Kasumi-1 (cell line): Measurements from ENCODE around the gene ARMC9.
"Not testable (repeated sequence)": the region's sequence is repeated elsewhere in the genome, so short reads cannot be mapped to it uniquely, and the experiment has no call there.

Experiments
- DNase-seq, 2 experiments: peaks; one replicate each; lab custom pipeline; 2025; lab: John Stamatoyannopoulos, UW

The ARMC9 gene

DNA sequence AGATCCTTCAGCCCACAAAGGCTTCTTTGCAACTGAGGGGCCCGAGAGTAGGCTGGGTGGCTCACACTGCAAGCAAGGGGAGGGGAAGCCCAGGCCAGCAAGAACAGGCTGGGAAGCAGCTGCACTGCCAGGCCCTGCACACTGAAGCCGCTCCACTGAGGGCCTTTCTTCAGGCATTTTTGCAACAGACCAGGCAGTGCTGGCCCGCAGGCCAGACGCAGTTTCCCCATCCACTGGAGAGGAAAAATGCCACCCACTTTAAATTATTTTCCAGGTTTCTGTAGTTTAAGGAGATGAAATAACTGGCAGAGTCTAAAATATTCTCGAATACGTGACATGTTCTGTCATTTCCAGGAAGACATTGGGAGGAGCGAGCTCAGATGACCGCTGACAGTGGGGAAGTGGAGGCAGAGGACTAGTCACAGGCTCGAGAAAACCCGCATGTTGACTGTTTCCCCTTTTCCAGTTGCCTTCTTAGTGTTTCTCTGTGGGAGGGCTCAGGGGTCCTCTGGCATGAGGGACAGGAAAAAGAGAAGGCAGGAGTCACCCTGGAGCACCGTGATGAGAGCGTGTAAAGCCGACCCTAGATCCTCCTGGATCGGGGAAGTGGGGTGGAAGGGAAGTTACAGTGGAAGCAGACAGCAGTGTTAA, 143.8 kb downstream of the ARMC9 start:
- no peak for DNase-seq

DNA sequence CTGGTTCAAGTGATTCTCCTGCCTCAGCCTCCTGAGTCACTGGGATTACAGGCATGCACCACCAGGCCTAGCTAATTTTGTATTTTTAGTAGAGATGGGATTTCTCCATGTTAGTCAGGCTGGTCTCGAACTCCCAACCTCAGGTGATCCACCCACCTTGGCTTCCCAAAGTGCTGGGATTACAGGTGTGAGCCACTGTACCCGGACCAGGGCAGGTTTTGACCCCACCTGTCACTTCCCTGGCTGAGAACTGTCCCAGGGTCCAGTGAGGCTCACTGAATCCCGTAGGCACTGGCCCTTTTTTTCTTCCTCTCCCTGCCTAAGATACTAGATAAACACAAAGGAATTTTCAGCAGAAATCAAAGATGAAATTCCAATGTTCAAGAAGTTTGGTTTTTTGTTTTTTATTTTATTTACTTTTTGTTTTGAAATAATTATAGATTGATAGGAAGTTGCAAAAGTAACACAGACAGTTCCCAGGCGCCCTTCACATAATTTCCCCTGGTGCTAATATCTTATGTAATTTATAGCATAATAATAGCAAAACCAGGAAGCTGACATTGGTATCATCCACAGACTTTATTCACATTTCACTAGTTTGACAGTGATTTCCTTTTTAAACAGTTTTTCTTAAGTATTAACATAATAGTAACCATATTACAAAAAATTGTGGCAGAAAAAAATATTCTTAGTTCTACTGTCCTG, 144.7 kb downstream of the ARMC9 start:
- no peak for DNase-seq

DNA sequence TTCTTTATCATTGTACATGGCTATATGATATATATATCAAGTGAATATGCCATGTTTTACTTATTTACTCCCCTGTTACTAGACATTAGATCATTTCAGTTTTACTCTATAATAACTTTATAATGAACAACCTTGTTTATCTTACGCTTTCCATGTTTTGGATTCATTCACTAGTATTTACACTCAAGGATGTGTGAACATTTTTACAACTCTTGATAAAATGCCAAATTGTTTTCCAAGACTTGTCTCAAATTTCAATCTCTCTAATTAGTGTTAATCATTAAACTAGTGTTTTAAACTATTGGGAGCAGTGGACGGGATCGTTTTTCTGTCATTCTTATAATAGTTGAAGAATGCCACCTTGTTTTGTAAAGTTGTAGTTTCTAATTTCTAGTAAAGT, 145.6 kb downstream of the ARMC9 start:
- no peak for DNase-seq

DNA sequence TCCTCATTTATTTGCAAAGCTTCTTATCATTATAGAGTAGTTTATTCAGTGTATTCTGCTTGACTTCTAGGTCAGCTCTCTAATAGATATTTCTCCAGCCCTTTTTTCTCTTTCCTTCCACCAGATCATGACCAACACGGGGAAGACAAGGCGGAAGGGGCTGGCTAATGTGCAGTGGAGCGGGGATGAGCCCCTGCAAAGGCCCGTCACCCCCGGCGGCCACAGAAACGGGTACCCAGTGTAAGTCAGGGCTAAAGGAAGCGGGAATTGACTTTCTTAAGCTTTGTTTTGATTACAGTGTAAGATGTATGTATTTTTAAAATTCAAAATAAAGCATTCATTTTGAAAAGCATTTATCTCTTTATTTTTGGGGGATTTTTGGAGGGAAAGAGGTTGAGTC, 146.4 kb downstream of the ARMC9 start:
- DNase-seq: no peak

GRCh38 chr2:231347081-231347480, 148.7 kb downstream of the ARMC9 start:
- no peak for DNase-seq

DNA sequence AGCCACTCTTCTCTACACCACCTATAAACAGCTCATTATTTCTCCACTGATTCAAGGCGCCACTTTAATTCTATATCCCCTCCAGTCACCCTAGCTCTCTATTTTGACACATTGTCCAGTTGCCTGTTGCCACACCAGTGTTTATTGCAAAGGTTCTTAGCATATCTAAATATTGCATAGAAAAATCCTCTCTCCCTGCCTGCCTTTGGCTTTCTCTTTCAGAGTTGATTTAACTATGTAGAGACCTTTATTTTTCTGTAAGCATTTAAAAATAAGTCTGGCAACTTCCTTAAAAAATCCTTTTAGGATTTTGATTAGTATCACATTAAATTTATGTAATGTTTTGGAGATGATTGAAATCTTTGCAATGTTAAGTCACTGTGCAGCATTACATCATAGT, 149.2 kb downstream of the ARMC9 start:
- no peak for DNase-seq

- no peak for DNase-seq
Measured at GRCh38 chr2:231348173-231348572, 149.7 kb downstream of the ARMC9 start.

DNA sequence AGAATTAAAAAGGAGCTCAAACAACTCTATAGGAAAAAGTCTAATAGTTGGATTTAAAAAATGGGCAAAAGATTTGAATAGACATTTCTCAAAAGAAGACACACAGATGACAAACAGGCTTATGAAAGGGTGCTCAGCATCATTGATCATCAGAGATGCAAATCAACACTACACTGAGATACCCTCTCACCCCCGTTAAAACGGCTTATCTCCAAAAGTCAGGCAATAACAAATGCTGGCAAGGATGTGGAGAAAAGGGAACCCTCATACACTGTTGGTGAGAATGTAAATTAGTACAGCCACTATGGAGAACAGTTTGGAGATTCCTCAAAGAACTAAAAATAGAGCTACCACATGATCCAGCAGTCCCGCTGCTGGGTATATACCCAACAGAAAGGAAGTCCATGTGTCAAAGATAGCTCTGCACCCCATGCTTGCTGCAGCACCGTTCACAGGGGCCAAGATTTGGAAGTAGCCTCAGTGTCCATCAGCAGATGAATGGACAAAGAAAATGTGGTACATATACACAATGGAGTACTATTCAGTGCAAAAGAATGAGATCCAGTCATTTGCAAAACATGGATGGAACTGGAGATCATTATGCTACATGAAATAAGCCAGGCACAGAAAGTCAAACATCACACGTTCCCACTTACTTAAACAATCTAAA, 150.4 kb downstream of the ARMC9 start:
- DNase-seq: peak; percentile 8 to 19

GRCh38 chr2:231349374-231349735, 150.9 kb downstream of the ARMC9 start:
- not testable (repeated sequence) for DNase-seq

DNA sequence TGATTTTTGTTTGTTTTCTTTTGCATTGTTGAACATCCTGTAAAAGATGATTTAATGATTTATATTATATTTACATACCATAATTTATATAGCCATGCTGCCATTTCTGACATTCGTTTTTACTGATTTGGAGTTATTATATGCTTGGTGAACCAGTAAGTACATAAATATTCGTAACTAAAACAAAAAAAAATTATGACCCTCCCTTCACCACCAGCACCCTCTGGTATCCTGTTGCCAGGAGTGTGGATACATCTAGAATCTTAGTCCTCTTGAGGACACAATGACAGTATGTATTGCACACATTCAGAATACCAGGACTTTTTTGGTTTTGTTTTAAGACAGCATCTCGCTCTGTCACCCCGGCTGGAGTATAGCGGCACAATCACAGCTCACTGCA, 153.2 kb downstream of the ARMC9 start:
- no peak for DNase-seq

- no peak for DNase-seq
Measured at GRCh38 chr2:231353469-231353868, 155.0 kb downstream of the ARMC9 start.

- no peak for DNase-seq
Measured at GRCh38 chr2:231355508-231356465, 157.4 kb downstream of the ARMC9 start.

DNA sequence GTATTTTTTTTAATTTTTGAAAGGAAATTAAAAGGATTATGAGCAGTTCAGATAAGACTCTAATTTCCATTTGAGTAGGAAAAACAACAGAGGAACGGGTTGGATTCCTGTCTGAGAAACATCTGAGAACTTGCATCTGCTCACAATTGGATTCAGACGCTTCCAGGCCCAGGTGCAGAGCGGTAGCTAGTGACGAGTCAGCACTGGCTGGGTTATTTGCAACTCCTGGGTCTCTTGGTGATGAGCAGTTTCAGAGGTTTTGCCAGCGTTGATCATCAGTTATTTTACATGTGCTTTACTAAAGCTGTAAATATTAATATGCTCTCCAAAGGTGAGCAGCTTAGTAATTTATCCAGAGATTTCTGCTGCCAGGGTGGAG, 158.0 kb downstream of the ARMC9 start:
- DNase-seq: no peak

GRCh38 chr2:231357048-231357447, 158.6 kb downstream of the ARMC9 start:
- DNase-seq: no peak

DNA sequence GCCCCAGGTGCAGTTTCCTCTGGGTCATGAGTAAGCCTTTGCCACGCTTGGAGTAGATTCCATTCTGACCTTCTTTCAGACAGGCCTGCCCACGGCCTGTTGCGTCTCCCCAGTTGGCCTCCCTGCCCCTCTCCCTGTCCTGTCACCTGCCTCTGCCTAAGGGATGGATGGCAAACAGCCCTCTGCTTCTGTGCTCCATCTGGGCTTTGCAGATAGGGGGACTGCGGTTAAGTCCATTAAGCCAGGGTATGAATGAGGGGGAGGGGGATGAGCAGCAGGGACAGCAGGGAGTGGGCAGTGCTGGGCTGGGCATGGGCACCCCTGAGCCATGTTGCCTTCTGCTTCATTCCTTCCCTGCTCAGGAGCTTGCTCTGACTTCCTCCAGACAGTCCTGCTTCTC, 159.5 kb downstream of the ARMC9 start:
- DNase-seq: no peak

DNA sequence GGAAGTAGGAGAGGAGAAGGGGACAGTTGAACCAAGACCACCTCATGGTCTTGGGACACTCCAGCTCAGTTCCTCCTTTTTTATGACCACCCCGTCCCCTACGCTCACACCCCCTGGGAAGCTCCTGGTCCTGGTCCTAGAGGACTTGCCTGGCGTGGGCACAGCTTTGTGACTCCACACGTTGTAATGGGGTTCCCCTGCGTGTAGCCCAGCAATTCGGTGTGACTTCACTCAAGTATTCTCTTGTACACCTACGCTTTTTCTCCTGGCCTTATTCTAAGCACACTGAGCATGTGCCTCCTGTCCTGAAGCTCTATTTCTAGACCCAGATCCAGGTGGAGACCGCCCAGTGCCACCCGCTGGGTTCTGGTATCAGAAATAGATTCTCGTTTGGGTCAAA, 161.0 kb downstream of the ARMC9 start:
- DNase-seq: no peak

DNA sequence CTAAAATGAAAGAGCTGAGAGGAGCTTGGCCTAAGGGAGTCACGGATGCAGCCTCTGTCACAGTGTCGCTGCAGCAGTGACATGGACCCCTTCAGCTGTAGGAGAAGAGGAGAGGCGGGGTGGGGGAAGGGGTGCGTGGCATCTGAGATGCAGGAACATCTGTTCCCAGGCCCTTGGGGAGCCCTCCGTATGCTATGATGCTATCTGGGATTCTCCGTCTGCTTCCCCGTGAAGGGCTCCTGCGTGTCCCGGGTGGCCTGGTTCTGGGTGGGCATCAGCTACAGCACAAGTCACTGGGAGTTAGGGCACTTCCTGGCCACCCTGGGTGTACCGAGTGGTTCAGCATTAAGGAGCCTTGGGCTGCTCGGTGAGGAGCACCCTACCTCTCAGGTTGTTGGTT, 161.5 kb downstream of the ARMC9 start:
- DNase-seq: no peak

DNA sequence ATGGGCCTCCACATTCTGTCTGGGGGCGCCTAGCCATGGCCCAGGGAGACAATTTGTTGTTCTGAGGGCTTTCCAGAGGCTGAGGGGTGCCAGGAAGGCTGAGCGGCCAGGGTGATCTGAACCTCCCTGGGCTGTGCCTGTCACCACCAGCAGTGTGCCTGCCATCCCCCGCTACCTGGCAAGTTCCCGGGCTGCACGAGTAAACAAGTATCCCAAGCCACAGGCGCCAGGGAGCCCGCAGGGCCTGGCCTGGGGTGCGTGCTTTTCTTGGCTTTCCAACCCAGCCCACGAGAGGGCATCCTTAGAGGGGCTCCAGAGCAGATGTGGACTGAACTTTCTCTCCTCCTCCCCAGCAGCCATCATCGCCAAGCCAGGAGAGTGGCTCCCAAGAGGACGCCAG, 162.0 kb downstream of the ARMC9 start:
- no peak for DNase-seq

GRCh38 chr2:231360881-231361371, 162.5 kb downstream of the ARMC9 start:
- DNase-seq: no peak

- peak; percentile 54 to 81 for DNase-seq
Measured at GRCh38 chr2:231361701-231362554, 163.5 kb downstream of the ARMC9 start.

DNA sequence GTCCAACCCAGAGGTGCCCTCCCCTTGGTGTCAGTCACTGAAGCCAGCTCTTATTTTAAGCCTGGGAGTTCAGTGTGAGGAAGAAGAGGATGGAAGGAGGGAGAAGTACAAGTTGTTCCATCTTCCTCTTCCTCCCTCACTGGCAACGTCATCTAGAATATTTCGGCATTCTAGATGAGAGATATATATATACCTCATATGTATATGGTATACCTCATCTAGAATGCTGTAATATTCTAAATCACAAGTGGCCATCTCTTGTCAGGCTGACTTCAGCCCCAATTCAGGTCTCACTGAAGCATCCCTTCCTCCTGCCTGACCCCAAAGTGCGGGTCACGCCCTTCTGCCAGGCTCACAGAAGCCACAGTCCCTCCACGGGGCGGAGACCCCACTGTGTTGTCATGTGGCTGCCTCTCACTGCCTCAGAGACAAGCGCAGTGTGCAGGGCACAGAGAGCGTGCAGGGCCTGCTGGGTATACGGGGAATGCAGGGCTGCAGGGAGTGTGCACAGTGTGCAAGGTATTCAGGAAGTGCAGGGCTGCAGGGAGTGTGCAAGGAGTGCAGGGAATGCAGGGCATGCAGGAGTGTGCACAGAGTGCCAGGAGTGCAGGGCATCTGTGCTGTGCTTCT, 164.2 kb downstream of the ARMC9 start:
- DNase-seq: no peak
